ENCODE measurements around the gene PUSL1. TPM values are rescaled to one million over a fixed set of nuclear protein-coding genes. Genes with fewer than 3 reads are reported as not detected.

Gene PUSL1
- total RNA-seq, 2 donors from 2014 or later: 21.7 to 23.8 TPM

GRCh38 chr1:1360506-1361169, 52.2 kb downstream of the PUSL1 start:
- no peak overlapping the region for H3K4me3 Mint-ChIP-seq
- peaks cover 3% of the 10 kb centered on the region for H3K4me1 ChIP-seq (ENCODE audit: control insufficient read depth, insufficient read depth, low read length)
- no peaks in the 10 kb centered on the region for H3K9me3 ChIP-seq (ENCODE audit: control insufficient read depth, low read length)
- H3K27me3 Mint-ChIP-seq (ENCODE audit: insufficient read depth): peaks cover 8% of the 10 kb centered on the region
- peaks cover 20% of the 10 kb centered on the region for H3K4me1 Mint-ChIP-seq
- 89 to 90% methylated on average over 14 to 20 of the region's 20 CpGs for WGBS, 2 experiments (ENCODE audit: insufficient coverage in 1 of 2, insufficient read length in 1 of 2)
- no peak overlapping the region for H3K27ac ChIP-seq (ENCODE audit: low read depth, low read length)
- H3K27me3 ChIP-seq (ENCODE audit: control insufficient read depth, insufficient read depth, low read length, poor library complexity, severe bottlenecking): no peaks in the 10 kb centered on the region
- peak; percentile 81 for DNase-seq
- no peak for TF ChIP-seq CTCF (conservative IDR thresholded peaks at IDR 0.05)
- no peaks in the 10 kb centered on the region for H3K36me3 Mint-ChIP-seq (ENCODE audit: low read depth)
- no peaks in the 10 kb centered on the region for H3K9me3 Mint-ChIP-seq
- no peak overlapping the region for H3K9ac ChIP-seq (ENCODE audit: extremely low read depth, low read length, poor library complexity, severe bottlenecking)
- H3K36me3 ChIP-seq (ENCODE audit: control insufficient read depth, insufficient read depth, low read length): no peaks in the 10 kb centered on the region
- peak overlapping the region; percentile 39 for H3K27ac Mint-ChIP-seq
- no peak overlapping the region for H3K4me3 ChIP-seq (ENCODE audit: low read length)

Small RNA genes lying within 50 kb of the gene (microRNA-seq; reads per million reads assigned to microRNA genes)
- gene MIR6726 (ENCODE audit: borderline microRNAs expressed) (not detected), gene MIR6727 (ENCODE audit: borderline microRNAs expressed) (not detected), gene MIR6808 (ENCODE audit: borderline microRNAs expressed) (0.44 reads per million)

Other genes with a start within 250 kb of the PUSL1 start
- not detected for gene RNF223, start 234.3 kb upstream of the PUSL1 start, total RNA-seq
- 10 to 100 TPM; 23.1 to 29.5 TPM for gene C1orf159, start 192.5 kb upstream of the PUSL1 start, total RNA-seq
- gene TTLL10, start 134.7 kb upstream of the PUSL1 start, total RNA-seq: 1 to 10 TPM in 1 of 2 donors, under 1 TPM in 1; 0.93 to 1.2 TPM
- 1 to 10 TPM in 1 of 2 donors, under 1 TPM in 1; 0.95 to 1.7 TPM for gene TNFRSF18, start 102.0 kb upstream of the PUSL1 start, total RNA-seq
- gene TNFRSF4, start 94.4 kb upstream of the PUSL1 start, total RNA-seq: under 1 TPM in 1 of 2 donors, not detected in 1; 0.20 TPM
- gene SDF4, start 76.6 kb upstream of the PUSL1 start, total RNA-seq: 10 to 100 TPM; 85.9 to 95.6 TPM
- gene B3GALT6, start 76.4 kb upstream of the PUSL1 start, total RNA-seq: 10 to 100 TPM; 24.8 to 31.5 TPM
- gene C1QTNF12, start 61.9 kb upstream of the PUSL1 start, total RNA-seq: 10 to 100 TPM in 1 of 2 donors, 1 to 10 TPM in 1; 8.1 to 13.5 TPM
- gene UBE2J2, start 34.7 kb upstream of the PUSL1 start, total RNA-seq: 10 to 100 TPM; 69.9 to 72.7 TPM
- gene SCNN1D, start 28.2 kb upstream of the PUSL1 start, total RNA-seq: 1 to 10 TPM; 5.4 TPM
- 10 to 100 TPM; 36.8 to 43.5 TPM for gene ACAP3, start 667 bp upstream of the PUSL1 start, total RNA-seq
- gene INTS11, start 16.1 kb downstream of the PUSL1 start, total RNA-seq: 100 to 1,000 TPM; 146 to 153 TPM
- 10 to 100 TPM; 12.0 to 13.6 TPM for gene CPTP, start 16.2 kb downstream of the PUSL1 start, total RNA-seq
- under 1 TPM; 0.09 to 0.35 TPM for gene TAS1R3, start 22.7 kb downstream of the PUSL1 start, total RNA-seq
- gene DVL1, start 40.8 kb downstream of the PUSL1 start, total RNA-seq: 10 to 100 TPM; 71.9 to 73.3 TPM
- gene MXRA8, start 50.0 kb downstream of the PUSL1 start, total RNA-seq: 10 to 100 TPM; 28.3 to 29.2 TPM
- gene AURKAIP1, start 66.6 kb downstream of the PUSL1 start, total RNA-seq: 100 to 1,000 TPM; 159 to 162 TPM
- 100 to 1,000 TPM; 187 to 244 TPM for gene CCNL2, start 90.7 kb downstream of the PUSL1 start, total RNA-seq
- 100 to 1,000 TPM; 109 to 129 TPM for gene MRPL20, start 98.7 kb downstream of the PUSL1 start, total RNA-seq
- 1 to 10 TPM; 1.6 TPM for gene ANKRD65, start 112.7 kb downstream of the PUSL1 start, total RNA-seq
- 10 to 100 TPM; 12.7 to 17.4 TPM for gene VWA1, start 127.1 kb downstream of the PUSL1 start, total RNA-seq
- gene ATAD3C, start 141.1 kb downstream of the PUSL1 start, total RNA-seq: under 1 TPM; 0.55 TPM
- 10 to 100 TPM; 41.8 to 47.4 TPM for gene ATAD3B, start 163.2 kb downstream of the PUSL1 start, total RNA-seq
- 10 to 100 TPM; 42.8 to 47.6 TPM for gene ATAD3A, start 203.6 kb downstream of the PUSL1 start, total RNA-seq
- 1 to 10 TPM; 6.4 to 6.9 TPM for gene TMEM240, start 232.0 kb downstream of the PUSL1 start, total RNA-seq